Measurements from ENCODE around the gene CCL1. TPM values are rescaled to one million over a fixed set of nuclear protein-coding genes. Genes with fewer than 3 reads are reported as not detected.

The CCL1 gene
- total RNA-seq, 1 experiment from 2014 or later, result not detected

GRCh38 chr17:34387566-34387965, 24.5 kb upstream of the CCL1 start:
- H3K4me3 Mint-ChIP-seq, result no peak overlapping the region
- H3K27me3 Mint-ChIP-seq (ENCODE audit: low read depth), result peaks cover 21% of the 10 kb centered on the region
- H3K4me1 Mint-ChIP-seq, result no peaks in the 10 kb centered on the region
- TF ChIP-seq STAT6 (CRISPR knock-in tag; conservative IDR thresholded peaks at IDR 0.05; ENCODE audit: low read depth) (no peak), ZNF219 (CRISPR knock-in tag; IDR thresholded peaks at IDR 0.05; ENCODE audit: borderline replicate concordance) (no peak), GTF2I (CRISPR knock-in tag; conservative IDR thresholded peaks at IDR 0.05) (no peak), ZNF121 (CRISPR knock-in tag; IDR thresholded peaks at IDR 0.05) (no peak), GRHL2 (CRISPR knock-in tag; IDR thresholded peaks at IDR 0.05; ENCODE audit: insufficient replicate concordance, severe bottlenecking) (no peak), NR2C2 (CRISPR knock-in tag; IDR thresholded peaks at IDR 0.05) (no peak), ESRRA (CRISPR knock-in tag; IDR thresholded peaks at IDR 0.05; ENCODE audit: borderline replicate concordance) (no peak), TEAD4 (CRISPR knock-in tag; IDR thresholded peaks at IDR 0.05) (no peak)
- ChIA-PET POLR2A (no interaction called here), CTCF (interaction anchor here (1.0 to 8.0 kb wide), 5 partner anchors 10 to 155 kb away, joined by 3 to 45 read pairs (median 4); partner anchors contain the start of gene CCL1)
- ATAC-seq, result no peak
- H3K36me3 Mint-ChIP-seq, result no peaks in the 10 kb centered on the region
- DNase-seq (ENCODE audit: low spot score), result no peak
- no peak overlapping the region for H3K27ac Mint-ChIP-seq
- H3K9me3 Mint-ChIP-seq, result no peaks in the 10 kb centered on the region

- no peaks in the 10 kb centered on the region for H3K36me3 Mint-ChIP-seq
- no peak for TF ChIP-seq IRF1 (CRISPR knock-in tag; IDR thresholded peaks at IDR 0.05)
- no peak for TF ChIP-seq EMX1 (CRISPR knock-in tag; IDR thresholded peaks at IDR 0.05)
- TF ChIP-seq ARID4B (CRISPR knock-in tag; IDR thresholded peaks at IDR 0.05; ENCODE audit: borderline replicate concordance), result no peak
- H3K4me1 Mint-ChIP-seq, result no peaks in the 10 kb centered on the region
- H3K27me3 Mint-ChIP-seq (ENCODE audit: low read depth), result peaks cover 21% of the 10 kb centered on the region
- H3K4me3 Mint-ChIP-seq, result no peak overlapping the region
- no peak for ATAC-seq
- DNase-seq (ENCODE audit: low spot score), result no peak
- no peaks in the 10 kb centered on the region for H3K9me3 Mint-ChIP-seq
- POLR2A ChIA-PET, result no interaction called here
- CTCF ChIA-PET, result interaction anchor here (1.0 to 8.0 kb wide), 4 partner anchors 10 to 156 kb away, joined by 3 to 45 read pairs (median 4); partner anchors contain the start of gene CCL1
- no peak overlapping the region for H3K27ac Mint-ChIP-seq
Observed at GRCh38 chr17:34386697-34387550, 23.9 kb upstream of the CCL1 start.

GRCh38 chr17:34386343-34386696, 23.3 kb upstream of the CCL1 start:
- TF ChIP-seq ZNF317 (CRISPR knock-in tag; IDR thresholded peaks at IDR 0.05; ENCODE audit: borderline replicate concordance, low read depth) (no peak), FOXK1 (CRISPR knock-in tag; IDR thresholded peaks at IDR 0.05) (no peak)
- Mint-ChIP-seq H3K4me3 (no peak overlapping the region), H3K4me1 (no peaks in the 10 kb centered on the region), H3K36me3 (no peaks in the 10 kb centered on the region), H3K27ac (no peak overlapping the region), H3K27me3 (ENCODE audit: low read depth) (peaks cover 21% of the 10 kb centered on the region), H3K9me3 (no peaks in the 10 kb centered on the region)
- ATAC-seq (no peak), DNase-seq (ENCODE audit: low spot score) (no peak)
- CTCF ChIA-PET, result interaction anchor here (8.0 kb wide), 1 partner anchor 24 kb away, joined by 45 read pairs; the partner anchor contains the start of gene CCL1
- POLR2A ChIA-PET, result no interaction called here

Measured in WTC11 (cell line).